ENCODE measurements around the gene TMEM11. TPM values are rescaled to one million over a fixed set of nuclear protein-coding genes. Genes with fewer than 3 reads are reported as not detected.

Gene TMEM11
- total and polyA plus RNA-seq, 2 donors from 2014 or later = 17.4 to 34.2 TPM

- Histone ChIP-seq H3K27ac (ENCODE audit: low read depth in 2 of 2, low read length in 2 of 2) (no peak overlapping the region), H3K9ac (ENCODE audit: low read length in 3 of 3) (no peak overlapping the region), H3K36me3 (ENCODE audit: control insufficient read depth in 2 of 3, insufficient read depth in 3 of 3, low read length in 3 of 3) (no peaks in the 10 kb centered on the region), H3K4me1 (ENCODE audit: control insufficient read depth in 2 of 3, insufficient read depth in 2 of 3, low read depth in 1 of 3, low read length in 3 of 3) (peaks cover 0 to 9% (median 4%) of the 10 kb centered on the region in 3 donors), H3K4me3 (ENCODE audit: low read length in 3 of 3) (no peak overlapping the region), H3K9me3 (ENCODE audit: control insufficient read depth in 2 of 3, insufficient read depth in 1 of 3, low read length in 3 of 3) (no peaks in the 10 kb centered on the region), H3K27me3 (ENCODE audit: control insufficient read depth, insufficient read depth, low read length) (no peaks in the 10 kb centered on the region)
- no peak for FAIRE-seq
- no peak for TF ChIP-seq CTCF (IDR thresholded peaks at IDR 0.05; ENCODE audit: borderline replicate concordance, extremely low read depth, insufficient read depth)
- DNase-seq = no peak
- intact Hi-C loops (cut with DNase I) = no loop called here
Observed at GRCh38 chr17:21169496-21169895, 44.5 kb downstream of the TMEM11 start.

GRCh38 chr17:21168555-21168865 is 45.5 kb downstream of the TMEM11 start:
- Histone ChIP-seq H3K9me3 (ENCODE audit: control insufficient read depth in 2 of 3, insufficient read depth in 1 of 3, low read length in 3 of 3) (no peaks in the 10 kb centered on the region), H3K27ac (ENCODE audit: low read depth in 2 of 2, low read length in 2 of 2) (no peak overlapping the region), H3K4me1 (ENCODE audit: control insufficient read depth in 2 of 3, insufficient read depth in 2 of 3, low read depth in 1 of 3, low read length in 3 of 3) (peaks cover 0 to 9% (median 4%) of the 10 kb centered on the region in 3 donors), H3K36me3 (ENCODE audit: control insufficient read depth in 2 of 3, insufficient read depth in 3 of 3, low read length in 3 of 3) (no peaks in the 10 kb centered on the region), H3K4me3 (ENCODE audit: low read length in 3 of 3) (no peak overlapping the region), H3K9ac (ENCODE audit: low read length in 3 of 3) (no peak overlapping the region), H3K27me3 (ENCODE audit: control insufficient read depth, insufficient read depth, low read length) (no peaks in the 10 kb centered on the region)
- intact Hi-C loops (cut with DNase I) = no loop called here
- DNase-seq = no peak
- no peak for FAIRE-seq
- no peak for TF ChIP-seq CTCF (IDR thresholded peaks at IDR 0.05; ENCODE audit: borderline replicate concordance, extremely low read depth, insufficient read depth)

GRCh38 chr17:21167303-21167702 is 46.7 kb downstream of the TMEM11 start:
- FAIRE-seq = no peak
- Histone ChIP-seq H3K9me3 (ENCODE audit: control insufficient read depth in 2 of 3, insufficient read depth in 1 of 3, low read length in 3 of 3) (no peaks in the 10 kb centered on the region), H3K4me3 (ENCODE audit: low read length in 3 of 3) (no peak overlapping the region), H3K9ac (ENCODE audit: low read length in 3 of 3) (no peak overlapping the region), H3K27me3 (ENCODE audit: control insufficient read depth, insufficient read depth, low read length) (no peaks in the 10 kb centered on the region), H3K4me1 (ENCODE audit: control insufficient read depth in 2 of 3, insufficient read depth in 2 of 3, low read depth in 1 of 3, low read length in 3 of 3) (peaks cover 0 to 11% (median 6%) of the 10 kb centered on the region in 3 donors), H3K27ac (ENCODE audit: low read depth in 2 of 2, low read length in 2 of 2) (peak overlapping the region in 1 of 2 donors; percentile 6), H3K36me3 (ENCODE audit: control insufficient read depth in 2 of 3, insufficient read depth in 3 of 3, low read length in 3 of 3) (no peaks in the 10 kb centered on the region)
- peak in 1 of 5 donors; percentile 2 for DNase-seq
- intact Hi-C loops (cut with DNase I) = no loop called here
- TF ChIP-seq CTCF (IDR thresholded peaks at IDR 0.05; ENCODE audit: borderline replicate concordance, extremely low read depth, insufficient read depth) = no peak

- FAIRE-seq (no peak), DNase-seq (peak in 1 of 5 donors; percentile 19)
- intact Hi-C loops (cut with DNase I) = no loop called here
- no peak overlapping the region for H3K4me3 ChIP-seq (ENCODE audit: low read length in 3 of 3)
- peak overlapping the region in 1 of 3 donors; percentile 29 for H3K9ac ChIP-seq (ENCODE audit: low read length in 3 of 3)
- peaks cover 0 to 13% (median 7%) of the 10 kb centered on the region in 3 donors for H3K4me1 ChIP-seq (ENCODE audit: control insufficient read depth in 2 of 3, insufficient read depth in 2 of 3, low read depth in 1 of 3, low read length in 3 of 3)
- TF ChIP-seq CTCF (IDR thresholded peaks at IDR 0.05; ENCODE audit: borderline replicate concordance, extremely low read depth, insufficient read depth) = no peak
- H3K9me3 ChIP-seq (ENCODE audit: control insufficient read depth in 2 of 3, insufficient read depth in 1 of 3, low read length in 3 of 3) = no peaks in the 10 kb centered on the region
- peak overlapping the region in 1 of 2 donors; percentile 52 for H3K27ac ChIP-seq (ENCODE audit: low read depth in 2 of 2, low read length in 2 of 2)
- no peaks in the 10 kb centered on the region for H3K36me3 ChIP-seq (ENCODE audit: control insufficient read depth in 2 of 3, insufficient read depth in 3 of 3, low read length in 3 of 3)
- no peaks in the 10 kb centered on the region for H3K27me3 ChIP-seq (ENCODE audit: control insufficient read depth, insufficient read depth, low read length)
Observed at GRCh38 chr17:21166595-21167210, 47.3 kb downstream of the TMEM11 start.
